Measurements from ENCODE around the gene IL1F10.

IL1F10 gene

GRCh38 chr2:113058998-113059960 lies 8.5 kb upstream of the IL1F10 start, which contains the start of gene IL36RN:
IL36RN (plus strand) TSS chr2:113059198; CDS start chr2:113059439, 241 bp downstream.
- DNase-seq (ENCODE audit: low spot score) = no peak

DNA sequence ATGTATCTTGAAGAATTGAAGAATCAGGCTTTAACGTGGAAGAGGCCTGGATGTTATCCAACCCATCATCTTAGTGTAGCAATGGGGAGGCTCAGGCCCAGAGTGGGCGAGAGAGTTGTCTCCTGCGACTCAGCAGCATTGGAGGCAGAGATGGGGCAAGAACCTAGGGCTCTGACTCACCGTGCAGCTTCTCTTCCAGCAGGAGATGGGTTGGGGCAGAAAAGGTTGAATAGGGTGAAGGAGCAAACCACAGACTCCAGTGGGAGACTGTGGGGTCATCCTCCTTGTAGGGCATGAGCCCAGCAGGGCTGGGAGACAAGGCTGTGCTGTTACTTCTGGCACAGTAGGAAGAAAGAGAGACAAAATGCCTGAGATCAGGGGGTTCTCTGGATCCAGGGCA lies 7.4 kb upstream of the IL1F10 start:
- DNase-seq (ENCODE audit: low spot score) = no peak

DNA sequence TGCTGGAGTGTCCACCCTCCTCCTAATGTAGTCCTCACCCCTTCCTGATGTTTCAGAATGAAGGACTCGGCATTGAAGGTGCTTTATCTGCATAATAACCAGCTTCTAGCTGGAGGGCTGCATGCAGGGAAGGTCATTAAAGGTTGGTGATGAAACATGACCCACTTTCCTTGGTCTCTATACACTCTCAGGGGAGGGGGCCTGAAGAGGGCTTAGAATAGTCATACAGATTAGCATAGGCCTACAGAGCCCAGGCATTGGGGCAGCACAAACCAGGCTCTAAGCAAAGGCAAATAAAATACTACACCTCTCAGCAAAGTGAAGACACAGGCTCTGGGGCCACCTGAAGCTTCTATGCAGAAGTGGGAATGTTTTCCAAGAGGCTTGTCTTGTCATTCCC lies 7.0 kb upstream of the IL1F10 start:
- no peak for DNase-seq (ENCODE audit: low spot score)

DNA sequence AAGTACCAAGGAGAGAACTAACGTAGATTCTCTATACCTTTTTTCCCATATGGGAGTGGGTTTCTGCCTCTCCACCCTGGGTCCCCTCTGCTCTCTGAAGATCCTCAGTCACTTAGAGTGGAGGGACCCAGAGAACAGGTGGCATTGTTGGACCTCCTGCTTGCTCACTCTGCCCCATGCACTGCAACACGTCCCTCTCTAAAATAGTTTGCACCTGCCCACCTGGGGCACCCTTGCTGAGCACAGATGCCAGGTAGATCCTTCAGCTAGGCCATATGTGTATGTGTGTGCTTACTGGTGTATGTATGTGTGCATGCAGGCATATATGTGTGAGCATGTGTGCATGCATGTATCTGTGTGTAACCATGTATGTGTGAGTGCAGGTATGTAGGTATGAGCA lies 6.5 kb upstream of the IL1F10 start:
- DNase-seq (ENCODE audit: low spot score) = no peak

GRCh38 chr2:113061896-113062770 lies 5.6 kb upstream of the IL1F10 start:
- DNase-seq (ENCODE audit: low spot score) = no peak

GRCh38 chr2:113064281-113064680 lies 3.5 kb upstream of the IL1F10 start:
- no peak for DNase-seq (ENCODE audit: low spot score)

DNA sequence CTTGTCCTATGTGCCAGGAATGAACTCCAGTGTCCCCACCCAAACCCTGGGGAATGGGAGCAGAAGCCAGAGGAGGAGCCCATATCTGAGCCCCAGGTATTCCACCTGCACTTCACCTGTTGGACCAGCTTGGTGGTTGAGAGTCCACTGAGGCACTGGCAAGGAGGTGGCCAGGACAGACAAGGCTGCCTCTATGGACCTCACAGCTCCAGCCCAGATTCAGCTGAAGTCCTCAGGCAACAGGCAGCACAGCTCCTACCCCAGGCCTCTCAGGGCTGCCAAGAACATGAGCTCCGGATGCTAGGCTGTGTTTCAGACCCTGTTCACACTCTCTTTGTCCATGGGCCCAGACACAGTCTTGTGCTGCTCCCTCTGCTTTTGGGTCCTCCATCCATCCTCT lies 2.9 kb upstream of the IL1F10 start:
- no peak for DNase-seq (ENCODE audit: low spot score)

DNA sequence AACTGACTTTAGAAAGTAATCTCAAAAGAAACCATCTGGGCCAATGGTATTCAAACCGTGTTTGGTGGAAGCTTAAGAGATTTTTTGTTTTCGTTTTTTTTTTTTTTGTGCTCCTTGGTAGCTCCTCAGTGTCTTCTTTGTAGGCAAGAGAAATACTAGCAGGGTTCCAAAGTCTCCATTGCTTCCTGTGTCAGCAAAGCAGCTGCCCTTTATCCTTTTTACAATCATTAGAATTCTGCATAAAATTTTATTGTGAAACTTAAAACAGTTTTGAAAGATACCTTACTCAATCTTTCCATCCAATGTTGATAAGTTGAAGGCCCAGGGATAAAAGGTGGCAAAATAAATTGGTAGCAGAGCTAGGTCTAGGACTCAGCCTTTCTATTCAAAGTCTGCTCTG lies 479 bp downstream of the IL1F10 start:
- DNase-seq (ENCODE audit: low spot score) = no peak

- DNase-seq (ENCODE audit: low spot score) = no peak
Measured at GRCh38 chr2:113068706-113069485, 1.1 kb downstream of the IL1F10 start.

- no peak for DNase-seq (ENCODE audit: low spot score)
Measured at GRCh38 chr2:113069676-113070605, 2.2 kb downstream of the IL1F10 start.

DNA sequence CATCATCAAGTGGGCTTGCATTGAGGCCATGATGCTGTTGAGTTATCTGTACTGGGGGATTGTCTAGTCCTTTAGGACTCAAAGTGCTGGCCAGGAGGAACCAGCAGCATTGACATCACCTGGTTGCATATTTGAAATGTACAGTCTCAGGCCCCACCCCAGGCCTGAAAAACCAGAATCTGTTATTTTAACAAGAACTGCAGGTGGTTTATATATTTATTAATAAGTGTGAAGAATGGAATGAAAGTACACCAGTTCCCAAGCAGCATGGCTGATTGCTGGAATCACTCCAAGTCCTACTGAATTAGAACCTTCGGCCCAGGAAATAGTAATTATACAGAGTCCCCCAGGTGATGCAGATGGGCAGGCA lies 2.8 kb downstream of the IL1F10 start:
- no peak for DNase-seq (ENCODE audit: low spot score)

DNA sequence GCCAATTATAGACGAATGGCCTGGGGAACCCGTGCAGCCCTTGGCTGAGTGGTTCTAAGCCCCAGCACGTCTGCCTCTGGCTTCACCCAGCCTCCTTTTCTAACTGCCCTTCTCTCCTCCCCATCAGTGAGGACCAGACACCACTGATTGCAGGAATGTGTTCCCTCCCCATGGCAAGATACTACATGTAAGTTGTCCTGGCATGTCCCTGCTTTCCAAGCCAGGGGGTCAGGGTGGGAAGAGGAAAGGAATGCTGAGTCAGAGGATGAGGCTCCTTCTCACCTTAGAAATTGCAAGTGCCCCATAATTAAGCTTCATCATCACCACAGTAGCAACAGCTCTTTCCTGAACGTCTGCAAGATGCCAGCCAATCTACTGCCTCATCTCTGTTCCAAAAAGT lies 4.8 kb downstream of the IL1F10 start:
- DNase-seq (ENCODE audit: low spot score) = no peak

DNA sequence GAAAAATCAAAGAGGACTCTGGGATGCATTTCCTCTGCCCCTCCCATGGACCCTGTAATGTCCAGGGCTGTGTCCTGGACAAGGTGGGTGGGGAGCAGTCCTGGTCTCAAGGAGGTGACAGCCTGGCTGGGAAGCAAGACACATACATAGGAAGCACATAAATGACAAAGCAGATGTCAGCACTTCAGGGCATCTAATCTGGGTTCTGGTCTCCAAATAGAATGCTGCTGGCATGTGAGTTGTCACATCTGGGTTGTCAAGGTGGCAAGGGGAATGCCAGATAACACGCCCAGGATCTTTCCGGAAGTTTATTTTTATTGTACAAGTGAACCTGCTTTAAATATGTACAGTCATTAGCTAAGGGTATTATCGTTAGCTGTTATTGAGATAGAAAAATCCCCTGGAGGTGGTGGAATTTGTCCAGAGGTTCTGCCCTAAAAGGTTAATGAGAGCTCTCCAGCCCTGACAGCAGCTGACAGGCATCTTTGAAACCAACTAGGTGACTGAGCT lies 5.6 kb downstream of the IL1F10 start:
- no peak for DNase-seq (ENCODE audit: low spot score)

DNA sequence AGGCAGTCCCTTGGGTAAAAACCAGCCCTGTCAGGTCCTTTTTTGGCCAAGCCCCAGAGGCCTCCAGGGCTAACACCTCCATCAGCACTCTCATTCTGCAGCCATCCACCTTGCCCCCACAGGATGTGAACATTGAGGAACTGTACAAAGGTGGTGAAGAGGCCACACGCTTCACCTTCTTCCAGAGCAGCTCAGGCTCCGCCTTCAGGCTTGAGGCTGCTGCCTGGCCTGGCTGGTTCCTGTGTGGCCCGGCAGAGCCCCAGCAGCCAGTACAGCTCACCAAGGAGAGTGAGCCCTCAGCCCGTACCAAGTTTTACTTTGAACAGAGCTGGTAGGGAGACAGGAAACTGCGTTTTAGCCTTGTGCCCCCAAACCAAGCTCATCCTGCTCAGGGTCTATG lies 7.3 kb downstream of the IL1F10 start:
- DNase-seq (ENCODE audit: low spot score) = no peak

- DNase-seq (ENCODE audit: low spot score) = no peak
Measured at GRCh38 chr2:113075600-113075999, 7.8 kb downstream of the IL1F10 start.

GRCh38 chr2:113076954-113077669 lies 9.3 kb downstream of the IL1F10 start:
- no peak for DNase-seq (ENCODE audit: low spot score)

GRCh38 chr2:113077921-113078320 lies 10.2 kb downstream of the IL1F10 start:
- no peak for DNase-seq (ENCODE audit: low spot score)

DNA sequence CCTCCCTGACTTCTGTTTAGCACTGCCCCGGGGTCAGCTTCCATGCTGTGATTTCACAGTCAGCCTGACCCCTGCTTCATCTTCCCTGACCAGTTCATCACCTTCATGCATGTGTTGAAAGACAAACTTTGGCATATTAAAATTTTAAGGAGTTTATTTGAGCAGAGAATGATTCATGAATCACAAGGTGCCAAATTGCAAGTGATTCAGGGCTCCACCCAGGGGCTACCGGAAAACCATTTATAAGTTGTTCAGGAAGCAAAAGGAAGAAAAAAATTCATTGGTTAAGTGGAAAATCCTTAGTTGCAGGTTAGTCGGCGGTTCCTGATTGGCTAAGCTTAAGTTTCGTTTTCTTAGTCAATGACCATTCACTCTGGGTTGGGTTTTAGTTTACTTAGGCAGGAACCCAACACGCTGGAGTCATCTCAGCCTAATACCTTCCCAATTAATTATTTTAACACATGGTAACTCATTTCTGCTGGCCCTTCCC lies 10.6 kb downstream of the IL1F10 start:
- DNase-seq (ENCODE audit: low spot score) = no peak

DNA sequence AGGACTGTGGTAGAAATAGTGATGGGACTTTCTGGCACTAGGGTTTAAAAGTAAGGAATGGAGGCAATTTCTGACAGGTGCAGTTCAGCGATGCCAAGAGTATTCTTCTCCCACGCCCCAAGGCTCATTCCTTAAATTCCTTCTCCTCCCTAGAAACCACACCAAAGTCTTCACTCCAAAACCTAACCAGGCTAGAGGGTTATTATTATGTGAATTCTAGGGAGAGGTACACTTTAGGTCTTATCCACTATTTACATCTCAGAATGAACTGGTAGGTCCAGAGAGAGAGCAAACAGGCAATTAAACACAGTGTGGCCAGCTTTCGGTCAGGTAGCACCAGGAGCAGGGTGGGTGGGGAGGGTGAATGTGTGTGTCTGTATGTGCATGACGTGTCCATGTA lies 11.4 kb downstream of the IL1F10 start:
- DNase-seq (ENCODE audit: low spot score) = no peak

DNA sequence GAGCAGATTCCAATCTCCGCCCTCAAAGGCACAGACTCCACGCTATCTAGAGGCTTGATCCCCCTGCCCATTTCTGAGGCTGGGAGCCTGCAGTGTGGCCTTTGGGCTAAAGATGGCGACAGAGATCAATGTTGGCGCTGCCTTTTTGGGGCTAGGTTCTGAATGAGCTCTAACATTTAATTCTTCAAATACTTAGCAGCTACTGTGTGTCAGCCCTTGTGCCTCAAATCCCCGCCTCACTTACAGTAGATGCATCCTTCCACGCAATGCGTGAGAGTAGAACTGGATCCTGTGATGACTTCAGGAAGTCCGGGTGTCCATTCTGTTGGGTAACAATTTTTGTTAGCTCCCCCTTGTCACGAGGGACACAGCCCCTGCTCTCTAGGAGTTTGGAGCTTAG lies 12.4 kb downstream of the IL1F10 start:
- peak; percentile 52 for DNase-seq (ENCODE audit: low spot score)

Data from HuH-7 (cell line).